Measurements from ENCODE around the gene PTGIS.
"Not testable (repeated sequence)": the region's sequence is repeated elsewhere in the genome, so short reads cannot be mapped to it uniquely, and the experiment has no call there.

The PTGIS gene

DNA sequence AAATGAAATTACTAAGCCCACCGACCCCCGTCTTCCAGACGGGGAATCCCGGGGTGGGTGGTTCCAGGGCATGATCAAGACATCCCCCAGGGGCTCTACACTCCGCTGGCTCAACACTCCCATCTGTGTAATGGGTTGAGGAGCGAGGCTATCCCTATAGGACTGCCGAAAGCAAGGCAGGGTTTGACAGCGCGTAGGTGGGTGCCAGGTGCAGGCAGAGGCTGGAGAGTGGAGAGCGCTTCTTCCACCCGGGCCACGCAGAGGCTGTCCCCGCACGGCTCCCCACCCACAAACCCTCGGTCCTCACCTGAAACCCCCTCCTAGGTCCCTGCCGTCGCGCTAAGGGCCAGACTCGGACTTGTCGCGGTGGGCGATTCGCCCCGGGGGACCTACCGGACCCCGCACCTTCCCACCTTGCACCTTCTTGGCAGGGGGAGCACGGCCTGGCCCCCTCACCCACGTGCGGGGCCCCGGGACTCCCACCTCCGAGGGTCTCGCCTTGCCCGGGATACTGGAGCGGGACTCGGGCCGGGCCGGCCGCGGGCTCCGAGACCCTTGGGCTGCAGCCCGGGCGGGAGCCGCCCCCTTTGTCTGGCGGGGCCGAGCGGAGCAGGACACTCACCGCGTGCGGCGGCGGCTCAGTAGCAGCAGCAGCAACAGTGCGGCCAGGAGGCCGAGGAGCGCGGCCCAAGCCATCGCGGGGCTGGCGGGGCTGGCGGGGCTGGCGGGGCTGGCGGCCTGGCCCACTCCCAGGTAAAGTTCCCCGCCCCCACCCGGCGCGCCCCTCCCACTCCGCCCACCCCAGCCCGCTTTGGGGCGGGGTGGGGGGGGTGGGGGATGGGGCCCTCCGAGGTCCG is at the start of gene PTGIS:
PTGIS (minus strand) TSS at position 717 of the 857 bp plus-strand sequence; CDS start at position 696, 21 bp downstream.
- peak; percentile 36 for DNase-seq

- DNase-seq = not testable (repeated sequence)
Measured at GRCh38 chr20:49617394-49617793, 49.5 kb upstream of the PTGIS start.

DNA sequence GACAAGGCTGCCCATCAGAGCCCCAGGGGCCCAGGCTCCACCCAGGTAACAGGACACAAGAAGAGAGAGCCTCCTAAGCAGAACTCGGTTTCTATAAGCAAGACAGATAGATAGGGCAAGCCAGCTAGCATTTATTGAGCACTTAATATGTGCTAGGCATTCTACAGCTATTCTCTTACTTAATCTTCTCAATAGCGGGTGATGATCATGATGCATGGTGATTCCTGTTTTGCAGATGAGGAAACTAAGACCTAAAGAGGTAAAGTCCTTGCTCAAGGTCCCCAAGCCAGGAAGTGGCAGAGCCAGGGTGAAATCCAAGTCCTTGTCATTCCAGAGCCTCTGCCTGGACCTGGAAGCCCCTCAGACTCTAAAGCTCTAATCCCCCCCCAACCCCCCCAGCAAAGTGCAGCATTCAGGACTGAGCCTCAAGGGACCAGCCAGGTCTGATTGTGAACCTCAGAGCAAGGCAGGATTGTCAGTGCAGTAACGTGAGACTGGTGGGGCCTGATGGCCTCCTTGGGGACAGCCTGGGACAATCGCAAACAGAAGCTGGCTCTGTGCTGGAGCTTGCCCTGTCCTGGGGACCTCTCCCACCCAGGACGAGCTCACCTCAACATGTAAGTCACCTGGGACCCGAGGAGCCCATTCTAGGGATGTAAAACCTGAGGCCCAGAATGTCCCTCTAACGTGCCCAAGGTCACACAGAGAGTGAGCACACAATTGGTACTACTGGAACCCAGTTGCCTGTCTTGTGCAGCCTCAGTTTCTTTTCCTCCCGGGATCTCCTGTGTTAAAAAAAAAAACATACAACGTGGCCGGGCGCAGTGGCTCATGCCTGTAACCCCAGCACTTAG is 48.4 kb upstream of the PTGIS start:
- no peak for DNase-seq

GRCh38 chr20:49615401-49616153 is 47.6 kb upstream of the PTGIS start:
- no peak for DNase-seq

- not testable (repeated sequence) for DNase-seq
Measured at GRCh38 chr20:49615051-49615400, 47.1 kb upstream of the PTGIS start.

DNA sequence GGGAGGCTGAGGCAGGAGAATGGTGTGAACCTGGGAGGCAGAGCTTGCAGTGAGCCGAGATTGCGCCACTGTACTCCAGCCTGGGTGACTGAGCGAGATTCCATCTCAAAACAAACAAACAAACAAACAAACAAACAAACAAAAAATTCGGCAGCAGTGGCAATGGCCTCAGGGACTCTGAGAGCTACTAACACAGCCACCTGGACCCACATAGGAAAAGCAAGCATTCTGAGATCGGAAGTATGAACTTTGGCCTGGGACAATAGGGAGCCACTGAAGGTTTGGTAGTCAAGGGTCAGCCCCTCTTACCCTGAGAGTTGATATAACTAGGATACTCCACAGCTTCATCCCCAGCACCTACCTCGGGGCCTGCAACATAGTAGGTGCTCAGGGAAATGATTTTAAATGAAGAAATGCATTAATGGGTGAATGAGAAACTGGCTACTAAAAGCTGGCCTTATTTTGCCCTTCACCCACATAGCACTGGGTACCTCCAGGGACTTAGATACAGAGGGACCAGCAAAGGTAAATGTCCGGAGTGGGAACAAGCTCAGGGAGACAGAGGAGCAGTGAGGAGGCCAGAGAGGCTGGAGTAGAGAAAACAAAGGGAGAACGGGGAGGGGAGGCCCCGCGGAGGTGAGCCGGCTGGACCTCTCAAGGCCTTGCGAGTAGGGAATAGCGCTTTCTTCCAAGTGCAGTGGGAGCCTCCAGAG is 46.6 kb upstream of the PTGIS start:
- DNase-seq = no peak

DNA sequence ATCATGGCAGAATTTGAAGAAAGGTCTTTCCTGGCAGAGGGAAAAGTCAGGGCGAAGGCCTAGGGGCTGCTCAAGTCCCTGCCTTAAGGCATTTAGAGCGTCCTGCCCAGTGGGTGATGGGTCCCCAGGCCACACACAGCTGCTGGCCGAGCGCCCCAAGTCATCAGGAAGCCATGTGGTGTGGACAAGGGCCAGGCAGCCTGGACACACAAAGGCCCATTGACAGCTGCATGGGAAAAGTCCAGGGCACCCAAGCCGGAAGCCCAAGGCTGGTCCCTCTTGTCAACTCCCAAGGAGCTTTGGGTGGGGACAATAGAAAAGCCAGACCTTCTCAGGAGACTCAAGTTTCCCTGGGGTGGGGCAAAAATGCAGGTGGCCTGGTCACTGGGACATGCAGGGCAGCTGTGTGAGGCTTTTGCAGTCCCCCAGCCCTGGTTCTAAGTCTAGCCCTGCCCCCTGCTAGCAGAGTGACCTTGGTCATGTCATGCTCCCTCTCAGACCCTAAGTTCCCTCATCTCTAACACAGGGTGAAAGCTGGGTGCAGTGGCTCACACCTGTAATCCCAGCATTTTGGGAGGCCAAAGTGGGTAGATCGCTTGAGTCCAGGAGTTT is 44.3 kb upstream of the PTGIS start:
- DNase-seq = no peak

GRCh38 chr20:49611539-49612126 is 43.7 kb upstream of the PTGIS start:
- DNase-seq = not testable (repeated sequence)

GRCh38 chr20:49610691-49611538 is 43.0 kb upstream of the PTGIS start:
- DNase-seq = peak; percentile 70

DNA sequence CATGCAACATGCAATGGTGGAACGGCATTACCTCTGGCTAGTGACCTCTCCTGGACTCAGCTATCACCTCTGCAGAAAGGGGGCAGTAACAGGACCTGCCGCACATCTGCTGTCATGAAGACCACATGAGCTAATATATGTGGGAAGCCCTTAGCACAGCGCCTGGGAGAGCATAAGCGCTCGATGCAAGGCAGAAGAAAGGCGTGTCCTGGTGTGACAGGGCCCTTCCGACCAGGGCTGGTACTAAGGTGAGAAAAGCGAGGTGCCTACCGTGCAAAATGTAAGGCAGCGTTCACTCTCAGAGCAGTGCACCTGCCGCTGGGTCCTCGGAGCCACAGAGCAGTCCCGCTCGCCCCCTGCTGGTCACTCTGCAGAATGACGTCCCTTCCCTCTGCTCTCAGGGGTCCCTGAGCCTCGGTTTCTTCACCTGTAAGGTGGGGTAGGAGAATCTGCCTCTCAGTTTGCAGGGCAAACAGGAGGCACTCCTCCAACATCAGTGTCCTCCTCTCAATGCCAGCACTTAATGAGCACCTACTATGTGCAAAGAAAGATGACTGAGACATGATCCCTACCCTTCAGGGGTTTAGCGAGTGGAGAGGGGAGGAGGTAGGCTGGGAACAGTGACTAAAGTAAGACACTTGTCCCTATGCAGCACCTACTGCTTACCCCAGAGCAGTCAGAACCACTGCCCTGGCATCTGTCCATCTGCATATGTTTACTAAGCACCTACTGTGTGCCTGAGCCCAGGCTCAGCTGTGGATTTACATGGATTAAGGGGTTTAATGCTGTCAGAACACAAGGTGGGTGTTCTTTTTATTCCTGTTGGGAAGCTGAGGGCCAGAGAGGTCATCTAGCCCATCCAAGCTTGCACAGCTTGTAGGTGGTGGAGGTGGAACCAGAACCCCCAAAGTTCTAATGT is 41.1 kb upstream of the PTGIS start:
- DNase-seq = peak; percentile 77

GRCh38 chr20:49607568-49607967 is 39.6 kb upstream of the PTGIS start:
- no peak for DNase-seq

- peak; percentile 6 for DNase-seq
Measured at GRCh38 chr20:49603209-49603627, 35.3 kb upstream of the PTGIS start.

GRCh38 chr20:49602345-49603208 is 34.6 kb upstream of the PTGIS start:
- no peak for DNase-seq

DNA sequence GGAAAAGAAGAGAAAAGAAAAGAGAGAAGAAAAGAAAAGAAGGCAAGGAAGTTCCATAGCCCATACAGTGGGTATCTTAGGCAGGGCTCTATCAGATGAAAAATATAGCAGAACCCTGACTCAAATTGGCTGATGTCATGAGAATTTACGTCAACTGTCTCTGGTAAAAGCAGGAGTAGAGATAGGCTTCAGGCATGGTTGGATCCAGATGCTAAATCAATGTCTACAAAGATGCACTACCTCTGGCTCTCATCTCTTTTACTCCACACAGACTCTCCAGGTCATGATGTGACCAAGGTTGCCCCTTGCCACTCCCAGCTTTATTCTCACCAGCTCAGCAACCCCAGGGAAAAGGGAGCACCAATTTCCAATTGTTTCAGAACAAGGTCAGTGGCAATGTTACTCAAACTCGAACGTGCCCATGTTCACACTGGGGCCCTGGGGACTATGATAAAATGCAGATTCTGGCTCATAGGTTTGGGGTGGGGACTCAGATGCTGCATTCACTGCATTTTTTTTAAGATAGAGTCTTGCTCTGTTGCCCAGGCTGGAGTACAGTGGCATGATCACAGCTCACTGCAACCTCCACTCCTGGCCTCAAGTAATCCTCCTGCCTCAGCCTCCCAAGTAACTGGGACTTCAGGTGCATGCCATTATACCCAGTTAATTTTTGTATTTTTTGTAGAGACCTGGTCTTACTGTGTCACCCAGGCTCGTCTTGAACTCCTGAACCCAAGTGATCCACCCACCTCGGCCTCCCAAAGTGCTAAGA is 33.4 kb upstream of the PTGIS start:
- DNase-seq = no peak

DNA sequence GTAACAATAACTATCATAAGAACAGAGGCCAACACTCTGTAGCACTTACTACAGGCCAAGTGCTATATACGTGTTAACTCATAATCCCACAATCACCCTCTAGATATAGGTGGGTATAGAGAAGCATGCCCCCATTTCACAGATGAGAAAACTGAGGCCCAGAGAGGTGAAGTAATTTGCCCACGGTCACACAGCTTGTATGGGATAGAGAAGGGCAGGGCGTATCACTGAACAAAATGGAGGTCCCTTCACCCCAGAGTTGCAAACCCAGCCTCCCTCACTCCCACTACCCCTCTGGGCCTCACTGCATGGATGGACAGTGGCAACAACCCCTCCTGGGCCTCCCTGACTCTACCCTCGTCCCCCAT is 31.8 kb upstream of the PTGIS start:
- DNase-seq = no peak

DNA sequence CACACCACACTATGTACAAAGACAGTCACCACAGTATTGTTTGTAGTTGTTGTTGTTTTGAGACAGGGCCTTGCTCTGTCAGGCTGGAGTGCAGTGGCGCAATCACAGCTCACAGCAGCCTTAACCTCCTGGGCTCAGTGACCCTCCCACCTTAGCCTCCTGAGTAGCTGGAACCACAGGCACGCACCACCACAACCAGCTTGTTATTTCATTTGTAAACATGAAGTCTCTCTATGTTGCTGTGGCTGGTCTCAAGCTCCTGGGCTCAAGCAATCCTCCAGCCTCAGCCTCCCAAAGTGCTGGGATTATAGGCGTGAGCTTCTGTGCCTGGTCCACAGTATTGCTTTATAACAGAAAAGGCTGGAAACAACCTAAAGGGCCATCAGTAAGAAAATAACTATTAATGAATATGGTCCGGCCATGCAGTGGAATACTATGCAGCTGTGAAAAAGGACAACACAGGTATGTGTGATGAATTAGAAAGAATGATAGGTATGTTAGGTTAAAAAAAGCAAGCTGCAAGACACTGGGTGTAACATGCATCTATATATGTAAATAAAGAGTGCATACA is 30.0 kb upstream of the PTGIS start:
- DNase-seq = no peak

GRCh38 chr20:49595811-49596561 is 28.0 kb upstream of the PTGIS start:
- no peak for DNase-seq

Measured in NCI-H146 (cell line).